GM23338 (cell line): ENCODE results near the gene GRIN2C. TPM values are rescaled to one million over a fixed set of nuclear protein-coding genes. Genes with fewer than 3 reads are reported as not detected.
A peak's percentile ranks its signal among the peaks of the same experiment; 100 is the strongest.

ENCODE experiments used
- ATAC-seq: fragments of 200-7000 bp; cut with Tn5 transposase; 3 replicates; pipeline ENCODE4 v1.9.1; 2020
- DNase-seq: peaks from one replicate; pipeline ENCODE4 v3.0.0-alpha.2; 2015; ENCODE audit warnings: low spot score
- H2AFZ ChIP-seq: fragments of 200-600 bp; sonication (generic); 2 replicates; pipeline ENCODE4 v1.8.0; 2016; ENCODE audit warnings: antibody characterized with exemption, mild to moderate bottlenecking, moderate library complexity
- H3F3A ChIP-seq: fragments of 200-600 bp; sonication (generic); replicated peaks from 2 replicates; pipeline ENCODE4 v1.8.0; 2017; ENCODE audit warnings: antibody characterized with exemption, mixed run types, low read depth
- H3K27ac ChIP-seq: fragments of 200-600 bp; sonication (generic); 2 replicates; pipeline ENCODE4 v1.6.1; 2016; ENCODE audit warnings: low read depth
- H3K27me3 ChIP-seq: fragments of 200-600 bp; sonication (generic); 2 replicates; pipeline ENCODE4 v1.8.0; 2016; ENCODE audit warnings: mild to moderate bottlenecking, mixed run types, moderate library complexity; ENCODE audit not compliant: insufficient read depth
- H3K36me3 ChIP-seq: fragments of 200-600 bp; sonication (generic); 2 replicates; pipeline ENCODE4 v1.8.0; 2016; ENCODE audit warnings: mild to moderate bottlenecking; ENCODE audit not compliant: insufficient read depth
- H3K4me1 ChIP-seq: fragments of 200-600 bp; sonication (generic); 2 replicates; pipeline ENCODE4 v1.8.0; 2016; ENCODE audit warnings: mild to moderate bottlenecking, moderate library complexity; ENCODE audit not compliant: insufficient read depth
- H3K4me2 ChIP-seq: fragments of 200-600 bp; sonication (generic); 2 replicates; pipeline ENCODE4 v1.7.1; 2017; ENCODE audit warnings: mixed run types
- H3K4me3 ChIP-seq: fragments of 200-600 bp; sonication (generic); 2 replicates; pipeline ENCODE4 v1.6.1; 2016; ENCODE audit warnings: mixed run types
- H3K79me2 ChIP-seq: fragments of 200-600 bp; sonication (generic); replicated peaks from 2 replicates; pipeline ENCODE4 v1.8.0; 2017; ENCODE audit warnings: mild to moderate bottlenecking; ENCODE audit not compliant: insufficient read depth
- H3K9me2 ChIP-seq: fragments of 200-600 bp; sonication (generic); 2 replicates; pipeline ENCODE4 v1.8.0; 2017; ENCODE audit not compliant: insufficient read depth
- H4K20me1 ChIP-seq: fragments of 200-600 bp; sonication (generic); replicated peaks from 2 replicates; pipeline ENCODE4 v1.8.0; 2017; ENCODE audit warnings: mild to moderate bottlenecking; ENCODE audit not compliant: insufficient read depth
- H3K27ac Mint-ChIP-seq: 2 replicates; pipeline ENCODE4 v1.8.0; 2020; ENCODE audit warnings: inconsistent platforms, mild to moderate bottlenecking, moderate library complexity, mixed read lengths
- H3K27me3 Mint-ChIP-seq: 3 replicates; pipeline ENCODE4 v1.8.0; 2022; ENCODE audit warnings: low read depth, mild to moderate bottlenecking, moderate library complexity, mixed read lengths, inconsistent platforms; ENCODE audit not compliant: insufficient read depth, poor library complexity
- H3K36me3 Mint-ChIP-seq: 3 replicates; pipeline ENCODE4 v1.8.0; 2021; ENCODE audit warnings: low read depth, mild to moderate bottlenecking, inconsistent platforms, moderate library complexity, mixed read lengths
- H3K4me1 Mint-ChIP-seq: 3 replicates; pipeline ENCODE4 v1.8.0; 2020; ENCODE audit warnings: mild to moderate bottlenecking, inconsistent platforms, mixed read lengths
- H3K4me3 Mint-ChIP-seq: 3 replicates; pipeline ENCODE4 v1.8.0; 2021; ENCODE audit warnings: moderate library complexity, mild to moderate bottlenecking, inconsistent platforms, mixed read lengths
- H3K9me3 Mint-ChIP-seq: 3 replicates; pipeline ENCODE4 v1.8.0; 2020; ENCODE audit warnings: moderate library complexity, mild to moderate bottlenecking, inconsistent platforms, mixed read lengths
- CREB1 ChIP-seq: fragments of 250-450 bp; sonication (Bioruptor Pico); IDR thresholded peaks from 2 replicates; pipeline ENCODE4 v1.5.0; 2020; ENCODE audit warnings: low read depth, mild to moderate bottlenecking, moderate library complexity
- EZH2 ChIP-seq: fragments of 200-600 bp; sonication (generic); IDR thresholded peaks from one replicate; pipeline ENCODE4 v1.8.0; 2017; ENCODE audit warnings: antibody characterized with exemption, mild to moderate bottlenecking, low read depth; ENCODE audit not compliant: unreplicated experiment
- NANOG ChIP-seq: IDR thresholded peaks from 2 replicates; pipeline ENCODE4 v1.6.1; 2016; ENCODE audit warnings: antibody characterized with exemption, borderline replicate concordance
- REST ChIP-seq: IDR thresholded peaks from one replicate; pipeline ENCODE4 v1.6.1; 2018; ENCODE audit warnings: antibody characterized with exemption; ENCODE audit not compliant: unreplicated experiment
- ZNF114 ChIP-seq: fragments of 250-450 bp; sonication (Bioruptor Pico); IDR thresholded peaks from 2 replicates; pipeline ENCODE4 v1.5.0; 2020; ENCODE audit warnings: mild to moderate bottlenecking, moderate library complexity
- ZNF462 ChIP-seq: fragments of 250-450 bp; sonication (Bioruptor Pico); IDR thresholded peaks from 2 replicates; pipeline ENCODE4 v1.5.0; 2020; ENCODE audit warnings: mild to moderate bottlenecking, moderate library complexity
- polyA plus RNA-seq: library from polyadenylated mRNA; unstranded; fragments of >200 nt; fragmentation: Nextera tagmentation; extraction: Ambion mirVana; gene quantifications from 2 replicates; pipeline ENCODE4 v1.2.1, GENCODE V29; 2016
- total RNA-seq: library from RNA; depleted of rRNA; stranded (reverse); fragments of >200 nt; shearing (Covaris generic); gene quantifications from 2 replicates; pipeline ENCODE4 v1.2.3, GENCODE V29; 2014

Gene GRIN2C
- total and polyA plus RNA-seq, 2 experiments from 2014 or later = 0.10 to 0.19 TPM

GRCh38 chr17:74860872-74861661, 1.4 kb upstream of the GRIN2C start:
- Mint-ChIP-seq H3K9me3 (no peaks in the 10 kb centered on the region), H3K4me1 (peaks cover 12% of the 10 kb centered on the region), H3K27me3 (peaks cover 60% of the 10 kb centered on the region), H3K27ac (no peak overlapping the region), H3K4me3 (peak overlapping the region; percentile 61; the same call in 2 of the 3 replicates), H3K36me3 (peaks cover 11% of the 10 kb centered on the region; the same call in 2 of the 3 replicates)
- Histone ChIP-seq H3K9me2 (no peaks in the 10 kb centered on the region), H3K4me2 (peak overlapping the region; percentile 84), H4K20me1 (no peaks in the 10 kb centered on the region; the same call in 1 of the 2 replicates), H3K27me3 (peaks cover 63% of the 10 kb centered on the region), H2AFZ (peak overlapping the region; percentile 32; the same call in 1 of the 2 replicates), H3K79me2 (no peaks in the 10 kb centered on the region), H3K36me3 (no peaks in the 10 kb centered on the region), H3F3A (peaks cover 8% of the 10 kb centered on the region; the same call in 1 of the 2 replicates), H3K4me1 (peaks cover 4% of the 10 kb centered on the region; the same call in 1 of the 2 replicates), H3K4me3 (peak overlapping the region; percentile 60), H3K27ac (no peak overlapping the region)
- ATAC-seq (peak; percentile 2), DNase-seq (peak; percentile 37)
- TF ChIP-seq CREB1 (CRISPR knock-in tag) (no peak), ZNF114 (CRISPR knock-in tag) (no peak), EZH2 (peak; percentile 82), NANOG (no peak), REST (no peak)

- TF ChIP-seq ZNF462 = no peak
- peak; percentile 78 for TF ChIP-seq EZH2
- Mint-ChIP-seq H3K27me3 (peaks cover 67% of the 10 kb centered on the region), H3K4me3 (peak overlapping the region; percentile 66), H3K9me3 (no peaks in the 10 kb centered on the region), H3K36me3 (peaks cover 11% of the 10 kb centered on the region; the same call in 2 of the 3 replicates), H3K27ac (no peak overlapping the region), H3K4me1 (peaks cover 12% of the 10 kb centered on the region)
- DNase-seq = peak; percentile 52
- no peaks in the 10 kb centered on the region for H3K9me2 ChIP-seq
- H4K20me1 ChIP-seq = no peaks in the 10 kb centered on the region; the same call in 1 of the 2 replicates
- H3K4me3 ChIP-seq = peak overlapping the region; percentile 60
- H3K4me1 ChIP-seq = peaks cover 4% of the 10 kb centered on the region; the same call in 1 of the 2 replicates
- H3K27me3 ChIP-seq = peaks cover 70% of the 10 kb centered on the region
- ATAC-seq = peak; percentile 5
- peak overlapping the region; percentile 84 for H3K4me2 ChIP-seq
- H3F3A ChIP-seq = peaks cover 8% of the 10 kb centered on the region; the same call in 1 of the 2 replicates
- no peaks in the 10 kb centered on the region for H3K79me2 ChIP-seq
- peak overlapping the region; percentile 32; the same call in 1 of the 2 replicates for H2AFZ ChIP-seq
- H3K36me3 ChIP-seq = no peaks in the 10 kb centered on the region
- H3K27ac ChIP-seq = no peak overlapping the region
Measured at GRCh38 chr17:74860229-74860871, 665 bp upstream of the GRIN2C start.
